ENCODE results near the gene TRMT61A.

DNA sequence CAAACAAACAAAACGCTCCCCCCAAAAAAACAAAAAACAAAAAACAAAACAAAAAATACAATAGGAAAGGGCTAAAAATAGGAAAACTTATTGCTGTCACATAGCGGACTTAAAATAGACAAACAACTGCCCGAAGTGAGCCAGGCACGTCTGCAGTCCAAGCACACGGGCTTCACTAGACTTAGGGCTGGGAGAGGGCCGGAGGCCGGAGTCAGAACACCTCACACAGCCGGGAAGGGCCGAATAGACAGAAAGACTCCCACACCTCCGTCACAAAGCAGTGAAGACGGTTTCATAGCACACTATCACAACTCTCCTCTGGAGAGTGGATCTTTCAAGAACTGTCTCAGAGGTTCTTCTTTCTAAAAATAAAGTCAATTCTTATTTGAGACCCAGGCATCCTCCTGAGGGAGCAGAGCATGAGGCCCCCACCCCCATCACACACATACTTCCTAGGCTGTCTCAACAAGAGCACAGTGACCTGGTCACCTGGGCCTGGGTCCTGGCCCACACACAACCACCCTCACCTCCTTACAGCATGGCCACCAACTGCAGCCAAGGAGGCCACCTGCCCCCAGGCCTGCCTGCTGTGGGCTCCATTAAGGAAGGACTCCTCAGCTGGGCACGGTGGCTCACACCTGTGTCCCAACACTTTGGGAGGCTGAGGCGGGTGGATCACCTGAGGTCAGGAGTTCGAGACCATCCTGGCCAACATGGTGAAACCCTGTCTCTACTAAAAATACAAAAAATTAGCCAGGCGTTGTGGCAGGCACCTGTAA lies 26.8 kb downstream of the TRMT61A start:
- TF ChIP-seq POLR2AphosphoS5 (IDR thresholded peaks at IDR 0.05; ENCODE audit: borderline replicate concordance, low read depth, low read length): no peak
- no peak for TF ChIP-seq EZH2 (IDR thresholded peaks at IDR 0.05)

All from SK-N-MC (cell line).